HTERT RPE-1 (cell line): ENCODE results near the gene VWA7.

Source experiments
- in situ Hi-C: fragments of 300-500 bp; cut with MboI; formaldehyde crosslinking; loops from 4 replicates; pipeline ENCODE4 v1.14.3; 2020; ENCODE audit warnings: low sequenced_read_pairs

VWA7 gene

GRCh38 chr6:31758281-31758680 lies 18.8 kb downstream of the VWA7 start:
- in situ Hi-C loops = no loop called here

DNA sequence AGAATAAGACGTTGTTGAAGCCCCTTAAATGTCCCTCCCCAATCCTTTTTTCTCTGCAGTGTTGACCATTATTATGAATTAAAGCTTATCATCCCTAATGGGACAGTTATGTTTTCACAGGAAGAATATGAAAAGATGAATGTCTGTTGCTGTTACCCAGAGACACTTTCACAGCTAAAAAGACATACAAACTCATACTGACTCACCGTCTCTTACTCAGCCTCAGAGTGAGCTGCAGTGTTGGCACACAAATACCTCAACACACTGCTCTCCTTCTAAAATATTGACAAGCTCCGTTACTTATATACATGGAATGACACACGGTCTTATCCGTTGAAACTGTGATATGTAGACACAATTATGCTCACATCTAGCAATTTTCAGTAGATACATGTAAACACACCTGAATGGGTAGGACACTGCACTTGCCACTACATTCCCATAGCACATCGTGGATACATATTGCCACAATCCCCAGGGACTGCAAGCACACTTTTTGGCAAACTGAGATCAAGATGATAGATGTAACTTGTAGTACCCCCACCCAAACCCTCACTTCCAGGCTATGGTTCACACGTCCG lies 24.3 kb downstream of the VWA7 start:
- in situ Hi-C loops = no loop called here

DNA sequence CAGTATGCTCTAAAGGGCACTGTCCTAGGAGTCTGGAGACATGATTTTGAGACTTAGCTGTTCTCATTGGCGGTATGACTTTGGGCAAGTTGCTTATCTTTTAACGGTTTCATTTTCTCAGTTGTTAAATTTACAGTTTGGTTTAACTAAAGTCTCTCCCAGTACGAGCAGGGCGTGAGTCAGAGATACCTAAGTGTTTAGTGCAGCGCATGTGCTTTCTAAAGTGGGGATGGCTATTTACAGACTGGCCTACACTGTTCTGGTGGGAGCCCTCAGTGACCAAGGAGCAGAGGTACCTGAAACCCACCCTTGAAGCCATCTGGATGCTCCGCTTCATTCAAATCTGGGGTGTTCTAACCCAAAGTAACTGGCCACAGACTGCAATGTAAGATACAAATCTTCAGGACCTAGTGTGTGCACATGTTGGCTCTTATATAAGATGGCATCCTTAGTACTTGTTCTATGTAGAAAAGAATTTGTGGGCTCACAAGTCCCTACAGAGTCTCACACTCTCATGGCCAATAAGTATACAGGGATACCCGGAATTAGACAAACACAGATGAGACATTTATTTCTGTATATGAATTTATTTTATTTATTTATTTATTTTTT lies 26.6 kb downstream of the VWA7 start:
- in situ Hi-C loops = no loop called here

GRCh38 chr6:31749301-31750036 lies 27.7 kb downstream of the VWA7 start:
- in situ Hi-C loops = no loop called here

- in situ Hi-C loops = no loop called here
Measured at GRCh38 chr6:31744422-31744821, 32.7 kb downstream of the VWA7 start.

GRCh38 chr6:31742894-31743293 lies 34.2 kb downstream of the VWA7 start:
- in situ Hi-C loops = no loop called here

DNA sequence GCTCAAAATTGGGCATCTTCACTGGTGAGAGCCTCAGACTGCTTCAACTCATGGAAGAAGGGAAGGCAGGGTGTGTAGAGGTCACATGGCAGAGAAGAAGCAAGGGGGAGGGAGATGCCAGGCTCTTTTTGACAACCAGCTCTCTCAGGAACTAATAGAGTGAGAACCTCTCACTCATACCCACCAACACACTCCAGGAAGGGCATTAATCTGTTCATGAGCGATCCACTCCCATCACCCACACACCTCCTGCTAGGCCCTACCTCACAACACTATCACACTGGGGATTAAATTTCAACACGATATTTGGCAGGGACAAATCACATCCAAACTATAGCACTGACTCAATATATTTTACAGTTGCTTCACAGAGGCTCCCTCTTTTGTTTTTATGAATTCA lies 35.3 kb downstream of the VWA7 start:
- in situ Hi-C loops = no loop called here

- in situ Hi-C loops = no loop called here
Measured at GRCh38 chr6:31740397-31741223, 36.5 kb downstream of the VWA7 start.

GRCh38 chr6:31739639-31740396 lies 37.3 kb downstream of the VWA7 start, which contains the start of gene MSH5:
Gene MSH5, plus strand, starts transcription at chr6:31740005. Its CDS starts 462 bp downstream, at chr6:31740467.
- in situ Hi-C loops = no loop called here

- in situ Hi-C loops = no loop called here
Measured at GRCh38 chr6:31737991-31738979, 38.8 kb downstream of the VWA7 start.

DNA sequence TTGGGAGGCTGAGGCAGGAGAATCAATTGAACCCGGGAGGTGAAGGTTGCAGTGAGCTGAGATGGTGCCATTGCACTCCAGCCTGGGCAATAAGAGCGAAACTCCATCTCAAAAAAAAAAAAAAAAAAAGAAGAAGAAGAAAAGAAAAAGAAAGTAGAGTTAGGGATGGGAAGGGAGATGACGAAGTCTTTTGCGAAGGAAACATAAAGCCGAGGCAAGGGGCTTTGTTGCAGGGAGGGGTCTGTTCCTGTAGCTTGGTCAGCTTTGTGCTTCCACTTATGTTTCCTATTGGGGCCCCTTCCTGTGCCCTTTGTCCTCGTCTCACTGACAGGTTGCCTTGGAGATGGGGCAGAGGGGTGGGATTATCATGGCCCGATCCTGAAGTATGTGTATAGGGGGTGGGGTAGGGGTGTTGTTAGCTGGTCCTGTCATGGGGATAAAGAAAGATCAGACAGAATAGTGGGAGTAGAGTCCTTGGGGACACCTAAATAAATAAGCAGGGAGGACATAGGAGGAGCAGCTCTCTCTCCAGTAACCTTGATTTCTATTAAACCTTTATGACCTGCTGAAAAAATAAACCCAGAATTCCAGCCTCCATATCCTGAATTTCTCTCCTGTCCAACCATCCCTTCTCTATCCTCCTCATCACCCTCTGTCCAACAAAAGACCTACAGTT lies 39.7 kb downstream of the VWA7 start:
- in situ Hi-C loops = no loop called here

GRCh38 chr6:31736768-31737314 lies 40.3 kb downstream of the VWA7 start:
- in situ Hi-C loops = no loop called here

- in situ Hi-C loops = no loop called here
Measured at GRCh38 chr6:31736021-31736767, 40.9 kb downstream of the VWA7 start, which contains the start of gene CLIC1. Gene CLIC1, minus strand, starts transcription at chr6:31736530. Its CDS starts 230 bp downstream, at chr6:31736300.

DNA sequence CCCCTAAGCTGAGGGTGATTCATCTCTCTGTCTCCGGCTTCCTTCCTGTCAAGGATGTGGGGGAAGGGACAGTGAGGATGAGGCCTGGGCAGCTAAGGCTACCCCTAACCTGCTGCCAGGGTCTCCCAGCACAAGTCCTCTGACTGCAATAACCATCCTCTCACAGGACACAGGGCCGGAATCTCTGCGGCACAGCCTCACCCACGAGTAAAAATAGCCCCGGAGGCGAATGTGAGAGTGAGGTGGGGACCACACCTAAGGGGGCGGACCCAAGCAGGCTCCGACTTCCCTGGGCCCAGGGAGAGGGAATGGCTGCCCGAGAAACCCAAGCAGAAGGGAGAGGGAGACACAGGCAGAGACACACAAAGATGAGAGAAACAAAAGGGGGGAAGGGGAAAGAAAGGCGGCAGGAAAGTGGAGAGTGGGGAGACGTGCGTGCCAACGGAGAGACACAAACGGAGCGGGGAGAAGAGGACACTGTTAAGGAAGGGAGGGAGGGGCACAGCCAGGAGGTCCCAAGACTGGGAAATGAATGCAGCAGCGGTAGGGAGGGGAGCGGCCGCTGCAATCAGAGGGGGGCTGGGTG lies 42.2 kb downstream of the VWA7 start:
- in situ Hi-C loops = no loop called here

DNA sequence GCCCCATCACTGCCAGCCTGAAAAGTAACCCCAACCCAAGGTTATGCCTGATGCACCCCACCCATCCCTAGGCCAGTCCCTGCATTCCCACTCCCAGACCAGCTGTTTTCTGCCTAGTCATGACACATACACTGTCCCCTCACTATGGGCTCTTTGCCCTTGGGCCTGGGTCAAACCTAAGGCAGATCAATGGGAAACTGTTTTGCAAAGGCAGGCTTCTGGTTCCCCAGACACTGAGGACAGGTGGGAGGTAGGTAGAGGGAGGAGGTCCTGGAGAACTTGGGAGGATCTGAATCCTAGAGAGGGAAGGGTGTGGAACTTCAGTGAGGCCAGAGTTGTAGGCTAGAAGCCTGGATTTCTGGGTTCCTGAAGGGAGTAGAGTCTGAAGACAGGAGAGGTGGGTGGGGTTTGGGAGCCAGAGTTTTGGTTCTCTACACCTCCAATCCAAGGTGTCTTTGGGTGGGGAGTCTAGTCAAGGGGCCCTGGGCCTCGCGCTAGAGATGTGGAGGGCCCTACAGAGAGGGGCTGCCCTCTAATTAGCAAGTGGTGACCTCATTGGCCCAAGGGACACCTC lies 42.8 kb downstream of the VWA7 start:
- in situ Hi-C loops = no loop called here

GRCh38 chr6:31733734-31734133 lies 43.4 kb downstream of the VWA7 start:
- in situ Hi-C loops = no loop called here

DNA sequence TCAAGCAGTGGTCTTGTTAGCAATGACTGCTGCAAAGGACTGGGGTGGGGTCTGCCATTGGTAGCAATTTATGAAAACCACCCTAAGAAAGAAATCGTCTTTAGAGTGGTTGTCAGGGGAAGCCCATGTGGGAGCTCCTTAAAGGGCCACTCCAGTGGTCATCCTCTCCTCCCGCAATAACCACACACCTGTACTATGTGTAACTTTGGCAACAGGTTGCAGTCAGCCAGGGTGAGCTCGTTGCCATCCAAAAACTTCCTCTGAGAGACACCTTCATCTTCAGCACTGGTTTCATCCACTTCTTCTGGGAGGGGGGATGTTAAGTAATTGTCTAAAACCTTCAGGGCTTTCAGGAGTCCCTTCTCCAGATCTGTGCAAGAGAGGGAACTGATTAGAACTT lies 45.1 kb downstream of the VWA7 start:
- in situ Hi-C loops = no loop called here
